GM12801 (cell line): Measurements from ENCODE around the gene TACC2.

Experiments used
- TF ChIP-seq, protein P1 (sequence below): IDR thresholded peaks from one replicate; pipeline ENCODE4 v1.5.1; 2011; ENCODE audit warnings: control low read depth; ENCODE audit not compliant: insufficient read length; ENCODE audit errors: extremely low read depth

TACC2 gene

DNA sequence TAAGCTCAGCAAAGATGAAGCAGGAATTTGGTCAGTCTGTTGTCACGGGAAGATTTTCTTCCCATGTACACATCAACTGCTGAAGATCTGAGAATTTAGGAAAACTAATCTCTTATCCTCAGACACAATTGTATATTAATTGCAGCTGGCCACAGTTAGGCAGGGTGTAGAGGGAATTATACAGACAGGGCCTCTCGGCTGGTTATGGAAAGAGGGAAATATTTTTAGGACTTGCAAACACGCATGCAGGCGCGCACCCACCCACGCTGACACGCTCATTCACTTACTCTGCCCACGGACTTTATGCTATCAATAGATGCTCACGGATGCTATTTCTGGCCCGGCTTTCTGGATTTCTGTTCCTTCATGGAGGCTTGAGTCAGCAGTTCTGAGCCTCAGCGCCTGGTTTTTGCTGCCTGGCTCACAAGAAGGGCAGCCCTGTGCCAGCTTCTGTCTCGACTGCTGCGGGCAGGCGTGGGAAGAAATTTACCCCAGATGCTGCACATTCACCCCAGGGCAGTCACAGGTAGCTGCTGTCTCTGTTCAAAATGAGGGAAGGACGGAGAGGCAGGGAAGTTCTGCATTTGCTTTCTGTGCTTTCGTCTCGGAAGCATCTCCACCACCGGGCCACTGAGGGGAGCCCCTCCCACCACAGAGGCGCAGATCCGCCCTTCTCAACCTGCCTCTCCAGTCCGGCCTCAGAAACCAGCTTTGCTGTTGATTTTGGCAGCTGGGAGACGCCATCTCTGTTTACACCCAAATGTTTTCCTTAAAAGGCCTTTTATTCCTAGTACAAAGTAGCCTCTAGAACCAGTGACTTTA is 165.8 kb downstream of the TACC2 start:
- TF ChIP-seq, protein P1, sequence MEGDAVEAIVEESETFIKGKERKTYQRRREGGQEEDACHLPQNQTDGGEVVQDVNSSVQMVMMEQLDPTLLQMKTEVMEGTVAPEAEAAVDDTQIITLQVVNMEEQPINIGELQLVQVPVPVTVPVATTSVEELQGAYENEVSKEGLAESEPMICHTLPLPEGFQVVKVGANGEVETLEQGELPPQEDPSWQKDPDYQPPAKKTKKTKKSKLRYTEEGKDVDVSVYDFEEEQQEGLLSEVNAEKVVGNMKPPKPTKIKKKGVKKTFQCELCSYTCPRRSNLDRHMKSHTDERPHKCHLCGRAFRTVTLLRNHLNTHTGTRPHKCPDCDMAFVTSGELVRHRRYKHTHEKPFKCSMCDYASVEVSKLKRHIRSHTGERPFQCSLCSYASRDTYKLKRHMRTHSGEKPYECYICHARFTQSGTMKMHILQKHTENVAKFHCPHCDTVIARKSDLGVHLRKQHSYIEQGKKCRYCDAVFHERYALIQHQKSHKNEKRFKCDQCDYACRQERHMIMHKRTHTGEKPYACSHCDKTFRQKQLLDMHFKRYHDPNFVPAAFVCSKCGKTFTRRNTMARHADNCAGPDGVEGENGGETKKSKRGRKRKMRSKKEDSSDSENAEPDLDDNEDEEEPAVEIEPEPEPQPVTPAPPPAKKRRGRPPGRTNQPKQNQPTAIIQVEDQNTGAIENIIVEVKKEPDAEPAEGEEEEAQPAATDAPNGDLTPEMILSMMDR, result no peak

DNA sequence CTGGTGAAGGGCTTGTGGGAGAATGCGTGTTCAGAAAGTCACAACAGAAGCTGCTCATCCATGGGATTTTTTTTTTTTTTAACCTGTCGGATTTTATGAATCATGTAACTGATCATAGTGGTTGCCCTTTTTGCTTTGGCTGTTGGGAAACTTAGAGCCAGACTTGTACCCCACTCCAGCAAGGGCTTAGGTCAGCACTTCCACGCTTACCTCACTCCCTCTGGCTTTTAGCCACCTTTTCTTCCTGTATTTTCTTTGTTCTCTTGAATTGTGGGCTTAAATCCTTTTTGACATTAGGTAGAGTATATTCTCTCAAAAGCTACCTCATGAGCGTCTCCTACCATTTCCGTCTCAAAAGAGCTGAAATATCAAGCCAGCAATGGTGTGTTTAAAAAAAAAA is 168.5 kb downstream of the TACC2 start:
- TF ChIP-seq, protein P1, result no peak

DNA sequence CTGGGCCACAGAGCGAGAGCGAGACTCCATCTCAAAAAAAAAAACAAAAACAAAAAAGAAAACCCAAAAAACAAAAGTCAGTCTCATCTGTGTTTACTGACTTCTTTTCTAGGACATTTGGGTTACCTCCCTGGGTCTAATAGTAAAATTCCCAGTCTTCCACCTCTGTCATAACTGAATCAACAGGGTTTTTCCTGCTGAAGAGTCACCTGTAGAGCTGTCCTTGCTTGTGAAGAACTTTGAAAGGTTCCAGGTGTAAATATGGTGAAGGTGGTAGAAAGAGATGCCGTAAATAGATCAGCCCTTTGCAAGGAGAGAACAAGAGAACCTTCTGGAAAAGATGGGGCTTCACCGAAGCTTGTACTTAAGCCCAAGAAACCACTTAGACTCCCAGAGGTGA is 169.4 kb downstream of the TACC2 start:
- TF ChIP-seq, protein P1, result no peak

DNA sequence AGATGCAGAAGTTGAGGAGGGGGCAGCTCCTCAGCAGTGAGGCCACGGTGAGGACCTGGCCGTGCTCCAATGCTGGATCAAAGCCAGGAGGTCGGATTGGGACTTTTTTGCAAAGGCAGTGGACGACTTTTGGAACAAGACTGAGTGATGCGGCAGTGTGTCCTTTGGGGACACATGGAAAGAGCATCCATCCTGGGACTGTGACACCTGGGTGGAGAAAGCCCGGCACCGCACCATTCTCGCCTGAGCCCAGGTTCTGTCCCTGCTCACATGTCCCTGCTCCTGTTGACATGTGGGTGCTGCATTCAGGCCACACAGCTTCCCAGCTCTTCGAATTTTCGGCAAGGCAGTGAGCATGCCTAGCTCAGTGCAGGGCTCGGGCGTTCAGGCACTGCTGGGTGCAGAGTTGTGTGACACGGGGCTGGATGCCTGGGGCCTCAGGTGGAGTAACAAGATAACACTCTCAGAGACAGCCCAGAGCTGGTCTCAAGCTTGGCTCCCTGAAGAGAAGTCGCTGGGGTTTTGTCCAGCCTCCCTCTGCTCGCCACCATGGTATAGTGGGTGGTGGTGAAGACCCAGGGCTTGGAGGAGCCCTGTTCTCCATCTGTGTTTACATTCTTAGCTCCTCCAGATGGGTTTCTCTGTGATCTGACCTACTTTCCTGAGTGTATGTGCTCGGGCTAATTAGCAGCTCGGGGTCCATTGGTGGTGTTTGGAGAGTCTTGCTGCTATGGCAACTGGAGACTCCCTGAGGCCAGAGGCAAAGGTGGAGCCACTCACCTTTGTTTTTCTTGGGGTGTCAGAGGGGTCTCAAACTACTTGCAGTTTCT is 170.4 kb downstream of the TACC2 start:
- TF ChIP-seq, protein P1, result no peak

DNA sequence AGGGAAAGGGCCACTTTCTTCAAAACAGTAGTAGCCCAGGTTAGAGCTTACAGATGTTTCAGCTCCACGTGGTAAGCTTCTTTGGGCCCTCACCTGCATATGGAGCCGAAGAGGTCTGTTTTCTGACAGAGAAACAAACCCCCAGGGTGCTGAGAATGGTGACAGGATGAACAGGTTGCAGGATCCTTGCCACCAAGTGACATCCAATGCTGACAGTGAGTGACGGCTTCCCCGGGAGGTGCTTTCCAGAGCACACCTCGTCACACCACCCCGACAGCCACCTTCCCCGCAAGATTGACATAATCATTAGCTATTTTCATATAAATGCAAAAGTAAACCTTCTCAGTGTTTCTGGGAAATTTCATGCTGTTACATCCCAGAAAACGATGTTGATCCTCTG is 172.8 kb downstream of the TACC2 start:
- TF ChIP-seq, protein P1, result no peak

DNA sequence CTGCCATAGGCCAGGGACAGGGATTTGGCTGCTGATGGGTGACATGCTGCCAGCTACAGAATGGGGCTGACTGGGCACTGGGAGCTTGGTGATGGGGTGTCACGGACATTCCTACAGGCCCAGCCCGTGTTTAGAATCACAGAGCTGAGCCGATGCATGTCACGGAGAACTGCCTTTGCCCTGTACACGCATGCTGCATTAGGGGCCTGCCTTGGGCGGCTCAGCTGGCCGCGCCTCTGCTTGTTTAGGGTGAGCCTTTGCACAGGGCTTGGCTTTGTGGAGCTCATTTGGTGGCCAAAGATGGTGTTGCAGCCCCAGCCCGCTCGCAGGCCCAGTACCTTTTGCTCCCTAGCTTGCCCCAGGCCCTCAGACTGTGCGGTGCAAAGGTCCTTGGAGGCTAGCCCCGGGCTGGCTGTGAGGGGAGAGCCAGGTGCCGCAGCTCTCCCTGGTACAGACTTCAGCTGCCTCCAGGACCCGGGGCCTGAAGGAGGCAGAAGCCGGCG is 173.8 kb downstream of the TACC2 start:
- TF ChIP-seq, protein P1, result no peak
